ENCODE results near the gene KLHDC7B. TPM values are rescaled to one million over a fixed set of nuclear protein-coding genes. Genes with fewer than 3 reads are reported as not detected.

The KLHDC7B gene
- total and polyA plus RNA-seq, 2 of the 13 experiments (the other 11 are each of a cell fraction or from before 2014, with no cell fraction given): 0.11 TPM; not detected in 1

DNA sequence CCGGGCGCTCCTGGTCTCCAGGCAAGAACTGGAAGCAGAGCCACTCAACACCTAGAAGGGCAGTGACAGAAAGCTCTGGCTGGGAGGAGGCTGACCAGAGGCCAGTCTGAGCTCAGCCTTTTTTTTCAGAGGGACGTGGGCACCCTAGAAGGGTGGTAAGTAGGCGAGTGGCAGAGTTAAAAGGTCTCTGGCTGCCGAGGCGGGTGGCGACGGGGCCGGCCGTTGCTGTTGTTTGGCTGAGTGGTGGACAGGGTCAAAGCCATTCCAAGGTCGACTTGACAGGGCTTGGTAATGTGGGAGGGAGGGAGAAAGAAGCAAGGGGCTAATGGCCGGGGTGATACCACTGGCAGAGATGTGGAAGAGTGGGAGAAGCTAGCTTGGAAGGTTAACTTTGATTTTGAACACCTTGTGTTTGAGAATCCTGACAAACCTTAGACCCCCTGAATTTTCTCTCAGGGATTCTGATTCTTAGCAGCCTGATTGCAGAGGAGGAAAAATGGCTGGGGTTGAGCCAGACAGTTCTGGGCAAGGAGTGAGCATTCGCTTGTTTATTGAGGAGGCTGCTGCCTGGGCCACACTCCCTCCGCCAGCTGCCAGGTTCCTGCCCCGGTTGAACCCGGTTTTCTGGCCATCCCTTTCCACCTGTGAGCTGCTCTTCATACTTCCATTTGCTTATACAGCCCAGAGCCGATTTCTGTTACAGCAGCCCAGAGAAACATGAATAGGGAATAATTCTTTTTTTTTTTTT is 17.9 kb downstream of the KLHDC7B start (continued):
- TF ChIP-seq, protein P1, sequence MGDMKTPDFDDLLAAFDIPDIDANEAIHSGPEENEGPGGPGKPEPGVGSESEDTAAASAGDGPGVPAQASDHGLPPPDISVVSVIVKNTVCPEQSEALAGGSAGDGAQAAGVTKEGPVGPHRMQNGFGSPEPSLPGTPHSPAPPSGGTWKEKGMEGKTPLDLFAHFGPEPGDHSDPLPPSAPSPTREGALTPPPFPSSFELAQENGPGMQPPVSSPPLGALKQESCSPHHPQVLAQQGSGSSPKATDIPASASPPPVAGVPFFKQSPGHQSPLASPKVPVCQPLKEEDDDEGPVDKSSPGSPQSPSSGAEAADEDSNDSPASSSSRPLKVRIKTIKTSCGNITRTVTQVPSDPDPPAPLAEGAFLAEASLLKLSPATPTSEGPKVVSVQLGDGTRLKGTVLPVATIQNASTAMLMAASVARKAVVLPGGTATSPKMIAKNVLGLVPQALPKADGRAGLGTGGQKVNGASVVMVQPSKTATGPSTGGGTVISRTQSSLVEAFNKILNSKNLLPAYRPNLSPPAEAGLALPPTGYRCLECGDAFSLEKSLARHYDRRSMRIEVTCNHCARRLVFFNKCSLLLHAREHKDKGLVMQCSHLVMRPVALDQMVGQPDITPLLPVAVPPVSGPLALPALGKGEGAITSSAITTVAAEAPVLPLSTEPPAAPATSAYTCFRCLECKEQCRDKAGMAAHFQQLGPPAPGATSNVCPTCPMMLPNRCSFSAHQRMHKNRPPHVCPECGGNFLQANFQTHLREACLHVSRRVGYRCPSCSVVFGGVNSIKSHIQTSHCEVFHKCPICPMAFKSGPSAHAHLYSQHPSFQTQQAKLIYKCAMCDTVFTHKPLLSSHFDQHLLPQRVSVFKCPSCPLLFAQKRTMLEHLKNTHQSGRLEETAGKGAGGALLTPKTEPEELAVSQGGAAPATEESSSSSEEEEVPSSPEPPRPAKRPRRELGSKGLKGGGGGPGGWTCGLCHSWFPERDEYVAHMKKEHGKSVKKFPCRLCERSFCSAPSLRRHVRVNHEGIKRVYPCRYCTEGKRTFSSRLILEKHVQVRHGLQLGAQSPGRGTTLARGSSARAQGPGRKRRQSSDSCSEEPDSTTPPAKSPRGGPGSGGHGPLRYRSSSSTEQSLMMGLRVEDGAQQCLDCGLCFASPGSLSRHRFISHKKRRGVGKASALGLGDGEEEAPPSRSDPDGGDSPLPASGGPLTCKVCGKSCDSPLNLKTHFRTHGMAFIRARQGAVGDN (CRISPR knock-in tag; IDR thresholded peaks at IDR 0.05): peak; percentile 43; the same call in 1 of the 2 replicates
- TF ChIP-seq, protein P2, sequence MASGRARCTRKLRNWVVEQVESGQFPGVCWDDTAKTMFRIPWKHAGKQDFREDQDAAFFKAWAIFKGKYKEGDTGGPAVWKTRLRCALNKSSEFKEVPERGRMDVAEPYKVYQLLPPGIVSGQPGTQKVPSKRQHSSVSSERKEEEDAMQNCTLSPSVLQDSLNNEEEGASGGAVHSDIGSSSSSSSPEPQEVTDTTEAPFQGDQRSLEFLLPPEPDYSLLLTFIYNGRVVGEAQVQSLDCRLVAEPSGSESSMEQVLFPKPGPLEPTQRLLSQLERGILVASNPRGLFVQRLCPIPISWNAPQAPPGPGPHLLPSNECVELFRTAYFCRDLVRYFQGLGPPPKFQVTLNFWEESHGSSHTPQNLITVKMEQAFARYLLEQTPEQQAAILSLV (CRISPR knock-in tag; IDR thresholded peaks at IDR 0.05; ENCODE audit: borderline replicate concordance): 0 out of 2 replicates have a peak, but pooled peaks have one; percentile 14
- TF ChIP-seq WIZ (CRISPR knock-in tag; IDR thresholded peaks at IDR 0.05) (0 out of 2 replicates have a peak, but pooled peaks have one; percentile 44), SP2 (CRISPR knock-in tag; IDR thresholded peaks at IDR 0.05) (no peak), ZNF598 (CRISPR knock-in tag; IDR thresholded peaks at IDR 0.05; ENCODE audit: borderline replicate concordance) (0 out of 2 replicates have a peak, but pooled peaks have one; percentile 17), NR2F6 (IDR thresholded peaks at IDR 0.05) (no peak), NR2F6 (CRISPR knock-in tag; IDR thresholded peaks at IDR 0.05) (peak; percentile 49; the same call in 1 of the 2 replicates), GATAD1 (CRISPR knock-in tag; IDR thresholded peaks at IDR 0.05) (no peak), SNAPC2 (CRISPR knock-in tag; IDR thresholded peaks at IDR 0.05) (no peak), MEIS1 (CRISPR knock-in tag; IDR thresholded peaks at IDR 0.05; ENCODE audit: borderline replicate concordance) (no peak), ZNF572 (CRISPR knock-in tag; IDR thresholded peaks at IDR 0.05) (0 out of 2 replicates have a peak, but pooled peaks have one; percentile 10), ZNF776 (CRISPR knock-in tag; IDR thresholded peaks at IDR 0.05) (0 out of 2 replicates have a peak, but pooled peaks have one; percentile 27), ZNF333 (CRISPR knock-in tag; IDR thresholded peaks at IDR 0.05; ENCODE audit: borderline replicate concordance) (0 out of 2 replicates have a peak, but pooled peaks have one; percentile 55), ZNF674 (CRISPR knock-in tag; IDR thresholded peaks at IDR 0.05; ENCODE audit: low read depth) (no peak), NCOA5 (CRISPR knock-in tag; IDR thresholded peaks at IDR 0.05) (no peak)
- TF ChIP-seq, protein P3, sequence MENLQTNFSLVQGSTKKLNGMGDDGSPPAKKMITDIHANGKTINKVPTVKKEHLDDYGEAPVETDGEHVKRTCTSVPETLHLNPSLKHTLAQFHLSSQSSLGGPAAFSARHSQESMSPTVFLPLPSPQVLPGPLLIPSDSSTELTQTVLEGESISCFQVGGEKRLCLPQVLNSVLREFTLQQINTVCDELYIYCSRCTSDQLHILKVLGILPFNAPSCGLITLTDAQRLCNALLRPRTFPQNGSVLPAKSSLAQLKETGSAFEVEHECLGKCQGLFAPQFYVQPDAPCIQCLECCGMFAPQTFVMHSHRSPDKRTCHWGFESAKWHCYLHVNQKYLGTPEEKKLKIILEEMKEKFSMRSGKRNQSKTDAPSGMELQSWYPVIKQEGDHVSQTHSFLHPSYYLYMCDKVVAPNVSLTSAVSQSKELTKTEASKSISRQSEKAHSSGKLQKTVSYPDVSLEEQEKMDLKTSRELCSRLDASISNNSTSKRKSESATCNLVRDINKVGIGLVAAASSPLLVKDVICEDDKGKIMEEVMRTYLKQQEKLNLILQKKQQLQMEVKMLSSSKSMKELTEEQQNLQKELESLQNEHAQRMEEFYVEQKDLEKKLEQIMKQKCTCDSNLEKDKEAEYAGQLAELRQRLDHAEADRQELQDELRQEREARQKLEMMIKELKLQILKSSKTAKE (CRISPR knock-in tag; IDR thresholded peaks at IDR 0.05; ENCODE audit: borderline replicate concordance): peak; percentile 49; the same call in 1 of the 2 replicates
- TF ChIP-seq, protein P4, sequence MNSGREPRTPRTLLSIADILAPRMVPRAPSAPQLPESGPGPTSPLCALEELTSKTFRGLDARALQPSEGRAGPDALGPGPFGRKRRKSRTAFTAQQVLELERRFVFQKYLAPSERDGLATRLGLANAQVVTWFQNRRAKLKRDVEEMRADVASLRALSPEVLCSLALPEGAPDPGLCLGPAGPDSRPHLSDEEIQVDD (CRISPR knock-in tag; IDR thresholded peaks at IDR 0.05; ENCODE audit: borderline replicate concordance): no peak
- TF ChIP-seq, protein P5, sequence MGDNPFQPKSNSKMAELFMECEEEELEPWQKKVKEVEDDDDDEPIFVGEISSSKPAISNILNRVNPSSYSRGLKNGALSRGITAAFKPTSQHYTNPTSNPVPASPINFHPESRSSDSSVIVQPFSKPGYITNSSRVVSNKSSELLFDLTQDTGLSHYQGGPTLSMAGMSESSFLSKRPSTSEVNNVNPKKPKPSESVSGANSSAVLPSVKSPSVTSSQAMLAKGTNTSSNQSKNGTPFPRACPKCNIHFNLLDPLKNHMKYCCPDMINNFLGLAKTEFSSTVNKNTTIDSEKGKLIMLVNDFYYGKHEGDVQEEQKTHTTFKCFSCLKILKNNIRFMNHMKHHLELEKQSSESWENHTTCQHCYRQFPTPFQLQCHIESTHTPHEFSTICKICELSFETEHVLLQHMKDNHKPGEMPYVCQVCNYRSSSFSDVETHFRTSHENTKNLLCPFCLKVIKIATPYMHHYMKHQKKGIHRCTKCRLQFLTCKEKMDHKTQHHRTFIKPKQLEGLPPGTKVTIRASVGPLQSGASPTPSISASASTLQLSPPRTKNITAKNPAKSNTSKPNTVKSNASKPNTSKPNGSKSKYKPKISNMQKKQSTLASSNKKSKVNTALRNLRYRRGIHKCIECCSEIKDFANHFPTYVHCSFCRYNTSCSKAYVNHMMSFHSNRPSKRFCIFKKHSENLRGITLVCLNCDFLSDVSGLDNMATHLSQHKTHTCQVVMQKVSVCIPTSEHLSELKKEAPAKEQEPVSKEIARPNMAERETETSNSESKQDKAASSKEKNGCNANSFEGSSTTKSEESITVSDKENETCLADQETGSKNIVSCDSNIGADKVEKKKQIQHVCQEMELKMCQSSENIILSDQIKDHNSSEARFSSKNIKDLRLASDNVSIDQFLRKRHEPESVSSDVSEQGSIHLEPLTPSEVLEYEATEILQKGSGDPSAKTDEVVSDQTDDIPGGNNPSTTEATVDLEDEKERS (CRISPR knock-in tag; IDR thresholded peaks at IDR 0.05): no peak
